GM23248 (cell line): ENCODE data around the gene AMACR.

Source experiments
- EZH2 ChIP-seq: fragments of 200-600 bp; sonication (generic); IDR thresholded peaks from 2 replicates; pipeline ENCODE4 v1.6.1; 2018; ENCODE audit warnings: antibody characterized with exemption, mild to moderate bottlenecking; ENCODE audit not compliant: insufficient read depth, poor library complexity, severe bottlenecking
- EZH2phosphoT487 ChIP-seq: fragments of 200-600 bp; sonication (generic); IDR thresholded peaks from 2 replicates; pipeline ENCODE4 v1.6.1; 2018; ENCODE audit warnings: antibody characterized with exemption, moderate library complexity, mild to moderate bottlenecking, low read depth; ENCODE audit not compliant: insufficient read depth

DNA sequence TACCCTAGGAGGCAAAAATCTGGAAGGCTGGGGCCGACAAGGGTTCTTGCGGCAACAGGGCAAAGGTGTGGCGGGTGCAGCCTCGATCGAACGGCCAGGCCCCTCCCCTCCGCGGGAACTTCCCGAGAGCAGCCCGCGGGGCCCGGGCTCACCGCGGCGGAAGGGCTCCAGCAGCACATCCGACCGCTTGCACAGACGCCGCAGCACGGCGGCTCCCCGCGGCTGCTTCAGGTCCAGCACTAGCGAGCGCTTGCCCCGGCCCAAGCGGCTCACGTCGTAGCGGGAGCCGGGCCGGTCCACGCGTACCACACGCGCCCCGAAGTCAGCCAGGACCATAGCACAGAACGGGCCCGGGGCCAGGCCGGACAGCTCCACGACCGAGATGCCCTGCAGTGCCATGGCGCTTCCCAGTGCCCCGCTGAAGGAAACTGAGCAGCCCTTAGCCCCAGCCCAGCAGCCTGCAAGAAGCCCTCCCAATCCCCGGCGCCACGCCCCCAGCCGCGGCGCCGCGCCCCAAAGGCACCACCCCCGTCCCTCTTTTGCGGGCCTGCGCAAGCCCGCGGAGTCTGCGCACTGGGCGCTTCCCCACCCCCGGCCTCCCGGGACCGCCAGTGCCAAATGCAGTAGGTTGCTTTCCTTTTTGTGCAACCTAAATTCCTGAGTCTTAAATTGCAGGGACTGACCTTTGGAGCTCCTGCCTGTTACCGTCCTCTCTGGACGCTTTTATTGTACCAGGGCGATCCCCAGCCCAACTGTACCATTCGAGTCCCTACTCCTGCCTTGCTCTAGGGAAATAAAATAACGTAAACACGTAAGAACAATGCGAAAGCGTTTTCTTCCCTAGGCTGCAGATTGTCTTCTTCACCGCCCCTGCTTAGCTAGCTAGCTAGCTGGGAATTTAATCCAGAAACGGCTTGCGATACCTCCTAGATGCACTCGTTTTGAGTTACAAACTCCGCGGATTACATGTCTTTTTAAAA lies at the start of gene AMACR:
- TF ChIP-seq EZH2phosphoT487 (no peak), EZH2 (no peak)
